HG03139 (cell line): ENCODE results near the gene FSTL3.
"Not testable (repeated sequence)": the region's sequence is repeated elsewhere in the genome, so short reads cannot be mapped to it uniquely, and the experiment has no call there.

ENCODE experiments used
- ATAC-seq: cut with Tn5 transposase; IDR thresholded peaks from one replicate; pipeline ENCODE4 v1.9.1; 2021; ENCODE audit not compliant: unreplicated experiment

FSTL3 gene

DNA sequence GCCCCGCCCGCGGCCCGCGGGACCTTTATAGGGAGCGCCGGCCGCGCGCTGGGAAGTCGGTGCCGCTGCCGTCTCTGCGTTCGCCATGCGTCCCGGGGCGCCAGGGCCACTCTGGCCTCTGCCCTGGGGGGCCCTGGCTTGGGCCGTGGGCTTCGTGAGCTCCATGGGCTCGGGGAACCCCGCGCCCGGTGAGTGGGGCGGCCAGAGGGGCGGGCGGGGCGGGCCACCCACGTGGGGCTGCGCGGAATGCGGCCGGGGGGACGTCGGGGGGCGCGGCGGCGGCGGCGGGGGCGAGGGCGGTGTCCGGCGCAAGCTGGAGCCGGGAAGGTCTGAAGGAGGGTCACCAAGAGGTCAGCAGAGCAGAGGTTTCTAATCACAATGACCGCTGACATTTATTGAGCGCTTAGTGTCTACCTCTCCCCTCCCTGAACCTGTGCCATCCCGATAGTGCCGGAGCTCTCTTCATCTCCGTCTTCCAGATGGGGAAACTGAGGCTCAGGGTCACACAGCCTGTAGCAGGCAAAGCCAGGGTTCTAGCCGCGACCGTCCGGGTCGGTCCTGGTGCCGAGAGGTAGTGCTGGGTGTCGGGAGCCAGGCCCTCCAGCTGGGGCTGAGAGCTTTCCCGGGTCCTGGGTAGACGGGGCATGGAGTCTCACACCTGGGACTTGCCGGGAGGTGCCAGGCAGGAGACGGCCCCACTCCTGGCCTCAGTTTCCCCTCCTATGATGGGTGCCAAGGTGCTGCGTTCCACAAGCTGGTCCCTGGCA is at the start of gene FSTL3:
TSS of gene FSTL3 (plus strand) at position 54 of the 767 bp plus-strand sequence. CDS start at position 86, 32 bp downstream.
- ATAC-seq, result no peak

DNA sequence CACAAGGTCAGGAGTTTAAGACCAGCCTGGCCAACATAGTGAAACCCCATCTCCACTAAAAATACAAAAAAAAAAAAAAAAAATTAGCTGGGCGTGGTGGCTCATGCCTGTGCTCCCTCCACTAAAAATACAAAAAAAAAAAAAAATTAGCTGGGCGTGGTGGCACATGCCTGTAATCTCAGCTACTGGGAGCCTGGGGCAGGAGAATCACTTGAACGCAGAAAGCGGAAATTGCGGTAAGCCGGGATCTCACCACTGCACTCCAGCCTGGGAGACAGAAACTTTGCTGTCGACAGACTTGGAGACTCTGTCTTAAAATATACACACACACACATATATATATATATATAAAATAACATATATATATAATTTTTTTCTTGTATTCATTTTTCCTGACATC is 49.6 kb upstream of the FSTL3 start:
- ATAC-seq, result not testable (repeated sequence)

DNA sequence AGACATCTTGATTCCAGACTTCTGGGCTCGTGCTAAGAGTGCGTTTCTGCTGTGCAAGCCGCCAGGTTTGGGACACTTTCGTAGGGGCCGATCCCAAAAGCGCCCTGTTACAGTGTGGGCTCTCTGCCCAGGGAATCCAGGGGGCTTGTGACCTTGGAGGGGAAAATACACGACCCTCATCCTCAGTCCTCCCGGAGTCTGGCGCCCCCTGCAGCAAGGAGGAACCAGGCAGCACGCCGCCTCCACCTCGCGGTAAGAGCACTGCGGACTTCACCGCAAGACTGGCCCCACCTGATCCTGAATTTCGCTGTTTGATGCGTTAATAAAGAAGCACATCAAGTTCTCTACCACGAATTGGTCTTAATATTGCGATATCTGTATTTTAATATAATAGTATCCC is 48.0 kb upstream of the FSTL3 start:
- no peak for ATAC-seq

DNA sequence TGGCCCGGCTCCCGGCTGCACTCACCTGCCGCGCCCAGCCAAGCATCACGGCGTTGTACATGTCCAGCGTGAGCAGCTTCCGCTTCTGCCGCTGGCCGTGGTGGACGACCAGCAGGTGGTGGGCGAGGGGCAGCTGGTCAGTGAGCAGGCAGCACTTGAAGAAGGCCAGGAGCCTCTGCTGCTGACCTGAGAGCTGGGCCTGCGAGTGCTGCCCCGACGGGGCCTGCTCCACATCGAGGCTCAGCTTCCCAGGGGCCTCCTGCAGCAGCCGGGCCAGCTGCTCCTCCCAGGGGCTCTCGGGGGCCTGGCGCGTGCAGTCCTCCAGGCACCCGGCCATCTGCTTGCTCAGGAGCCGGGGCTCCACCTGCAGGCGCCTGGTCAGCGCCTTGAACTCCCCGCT is 46.7 kb upstream of the FSTL3 start:
- not testable (repeated sequence) for ATAC-seq

DNA sequence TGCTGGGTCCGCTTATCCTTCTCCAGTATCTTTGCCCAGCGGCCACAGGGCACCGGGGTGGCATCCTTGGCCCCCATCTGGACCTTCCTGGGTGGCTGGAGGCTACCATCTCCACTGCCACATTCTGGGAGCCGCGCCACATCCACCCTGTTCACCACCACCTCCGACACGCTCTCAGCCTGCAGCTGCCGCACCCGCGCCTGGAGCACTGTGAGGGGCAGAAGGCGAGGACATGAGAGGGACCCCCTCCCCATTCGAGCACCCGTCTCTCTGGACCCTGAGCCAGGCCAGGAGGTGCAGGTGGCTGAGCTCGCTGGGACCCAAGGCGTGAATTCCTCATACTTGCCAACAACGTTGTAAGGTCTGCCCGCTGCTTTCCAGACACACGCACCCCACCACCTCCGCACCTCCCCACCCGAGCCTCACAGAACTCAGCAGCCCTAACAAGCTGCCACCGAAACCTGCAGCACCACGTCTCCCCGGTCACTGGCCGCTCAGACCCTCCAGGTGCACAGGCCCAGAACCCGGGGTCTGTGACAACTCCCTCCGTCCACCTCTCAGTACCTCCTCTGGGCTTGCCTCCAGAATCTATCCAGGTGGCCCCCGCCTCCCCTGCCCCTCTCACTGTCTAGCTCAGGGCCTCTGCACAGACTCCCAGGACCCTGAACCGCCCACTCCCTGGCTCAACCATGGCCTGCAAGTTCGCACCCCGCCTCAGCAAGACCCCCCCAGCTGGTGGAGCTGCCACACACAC is 46.1 kb upstream of the FSTL3 start:
- ATAC-seq, result no peak

DNA sequence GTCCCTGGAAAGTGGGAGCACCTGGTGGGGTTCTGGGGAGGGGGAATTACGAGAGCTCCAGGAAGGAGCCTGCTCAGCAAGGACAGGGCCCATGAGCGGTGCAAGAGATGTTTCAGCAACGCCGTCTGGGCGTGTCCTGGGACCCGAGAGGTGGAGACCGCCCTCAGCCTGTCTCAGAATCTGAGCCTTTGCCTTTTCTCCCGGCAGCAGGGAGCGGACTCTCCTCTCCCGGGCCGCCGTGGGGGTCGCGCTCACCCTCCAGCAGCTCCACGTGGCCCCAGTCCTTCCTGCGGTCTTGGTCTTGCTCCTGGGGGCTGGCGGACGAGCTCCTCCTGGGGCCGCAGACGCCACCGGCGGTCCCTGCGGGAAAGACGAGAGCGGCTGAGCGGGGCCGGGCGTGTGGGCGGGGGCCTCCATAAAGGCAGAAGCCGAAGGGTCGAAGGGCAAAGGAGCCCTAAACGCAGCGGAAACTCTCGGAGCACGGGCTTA is 43.6 kb upstream of the FSTL3 start:
- ATAC-seq, result peak; percentile 16

DNA sequence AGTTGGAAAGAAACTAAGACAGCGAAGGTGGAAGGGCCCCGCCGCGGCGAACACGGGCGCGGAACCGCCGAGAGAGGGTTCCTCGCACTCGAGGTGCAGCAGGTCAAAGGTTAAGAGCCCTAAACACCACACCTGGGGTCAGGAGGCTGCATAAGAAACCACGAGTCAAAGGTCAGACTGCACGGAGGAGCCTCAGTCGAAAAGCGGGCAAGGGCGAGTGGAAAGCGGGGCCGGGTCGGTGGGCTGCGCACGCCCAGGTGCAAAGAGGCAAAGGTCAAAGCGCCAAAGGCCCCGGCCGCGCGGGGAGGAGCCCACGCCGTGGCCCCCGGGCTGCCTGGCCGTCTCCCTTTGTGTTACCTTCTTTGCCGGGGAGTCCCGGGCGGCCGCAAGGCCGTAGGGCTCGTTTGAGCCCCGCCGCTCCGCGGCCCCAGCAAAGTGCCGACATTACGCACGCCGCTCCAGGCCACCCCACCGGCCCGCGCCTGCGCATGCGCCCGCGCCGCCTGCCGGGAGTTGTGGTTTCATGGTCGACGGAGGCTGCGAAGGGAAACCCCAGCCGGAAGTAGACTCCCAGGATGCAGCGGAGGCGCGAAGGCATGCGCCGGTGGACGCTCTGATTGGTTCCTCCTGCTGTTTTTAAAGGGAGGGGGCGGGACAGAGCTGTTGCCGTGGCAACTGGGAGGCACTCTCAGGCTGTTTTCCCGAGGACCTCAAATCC is 43.0 kb upstream of the FSTL3 start, which contains the start of gene POLRMT:
TSS of gene POLRMT (minus strand) at position 470 of the 718 bp plus-strand sequence. CDS start at position 445, 25 bp downstream.
- ATAC-seq, result peak; percentile 69

DNA sequence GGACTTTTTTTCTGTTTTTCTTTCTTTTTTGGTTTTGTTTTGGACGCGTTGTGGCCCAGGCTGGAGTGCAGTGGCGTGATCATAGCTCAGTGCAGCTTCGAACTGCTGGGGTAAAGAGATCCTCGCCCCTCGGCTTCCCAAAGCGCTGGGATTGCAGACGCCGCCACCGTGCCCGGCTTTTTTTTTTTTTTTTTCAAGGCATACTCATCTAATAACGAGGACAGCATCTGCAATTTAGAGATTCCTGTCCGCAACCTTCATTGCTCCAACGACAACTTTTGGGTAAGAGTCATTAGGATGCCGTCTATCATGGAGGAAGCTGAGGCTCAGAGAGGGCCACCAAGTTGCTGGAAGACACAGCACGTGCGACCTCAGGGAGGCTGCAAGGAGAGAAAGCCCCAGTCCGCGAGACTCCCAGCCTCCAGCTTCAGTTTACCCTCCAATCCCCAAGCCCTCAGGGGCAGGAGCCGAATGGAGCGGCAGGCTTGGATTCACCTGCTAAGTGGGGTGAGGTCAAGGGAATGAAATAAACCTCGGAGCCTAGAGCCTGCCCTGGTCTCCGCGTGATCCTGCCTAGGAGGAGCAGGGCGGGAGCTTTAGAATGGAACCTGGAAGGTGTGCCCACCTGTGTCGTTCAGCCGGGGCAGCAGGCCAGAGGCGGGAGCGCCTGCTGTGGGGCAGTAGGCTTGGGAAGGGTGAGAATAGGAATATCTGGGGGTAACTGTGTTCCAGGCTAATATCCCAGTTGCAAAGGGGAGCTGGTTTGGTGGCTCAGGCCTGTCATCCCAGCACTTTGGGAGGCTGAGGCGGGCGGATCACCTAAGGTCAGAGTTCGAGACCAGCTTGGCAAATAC is 42.2 kb upstream of the FSTL3 start:
- no peak for ATAC-seq

DNA sequence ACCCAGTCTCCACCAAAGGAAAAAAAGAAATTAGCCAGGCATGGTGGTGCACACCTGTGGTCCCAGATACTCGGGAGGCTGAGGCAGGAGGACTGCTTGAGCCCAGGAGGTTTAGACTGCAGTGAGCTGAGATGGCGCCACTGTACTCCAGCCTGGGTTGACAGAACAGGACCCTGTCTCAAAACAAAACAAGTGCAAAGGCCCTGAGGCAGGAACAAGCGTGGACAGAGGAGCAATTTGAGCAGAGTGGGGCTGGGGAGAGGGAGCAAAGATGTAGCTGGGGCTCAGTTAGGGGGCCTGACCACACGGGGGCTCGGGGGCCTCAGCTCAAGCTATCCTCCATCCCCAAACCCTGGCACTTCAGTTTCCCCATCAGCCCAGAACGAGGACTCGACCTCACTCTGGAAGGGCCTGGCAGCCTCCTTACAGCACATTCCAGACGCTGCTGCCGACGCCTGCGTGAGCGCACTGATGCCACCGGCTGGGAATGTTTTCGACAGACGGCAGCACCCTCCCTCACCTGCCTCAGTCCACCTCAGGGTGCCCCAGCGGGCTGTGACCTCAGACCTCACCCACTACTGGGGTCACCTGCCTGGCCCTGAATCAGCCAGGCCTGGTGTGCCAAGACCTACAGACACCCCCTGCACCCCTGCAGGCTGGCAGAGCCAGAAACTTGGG is 41.1 kb upstream of the FSTL3 start:
- no peak for ATAC-seq

DNA sequence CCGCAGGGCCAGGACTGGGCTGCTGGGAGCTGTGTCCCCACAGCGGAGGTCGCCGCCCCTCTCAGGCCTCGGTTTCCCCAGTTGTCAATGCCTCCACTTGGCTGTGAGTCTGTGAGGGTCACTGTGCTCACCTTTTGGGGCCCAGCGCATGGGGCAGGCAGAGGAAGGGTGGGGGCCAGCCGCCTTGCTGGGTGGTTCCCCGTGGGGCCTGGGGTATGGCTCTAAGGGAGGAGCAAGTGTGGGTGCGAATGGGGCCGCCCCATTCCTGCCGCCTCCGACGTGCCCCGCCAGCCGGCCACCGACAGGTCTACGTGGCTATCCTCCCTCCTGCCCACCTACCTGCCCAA is 37.3 kb upstream of the FSTL3 start:
- no peak for ATAC-seq

DNA sequence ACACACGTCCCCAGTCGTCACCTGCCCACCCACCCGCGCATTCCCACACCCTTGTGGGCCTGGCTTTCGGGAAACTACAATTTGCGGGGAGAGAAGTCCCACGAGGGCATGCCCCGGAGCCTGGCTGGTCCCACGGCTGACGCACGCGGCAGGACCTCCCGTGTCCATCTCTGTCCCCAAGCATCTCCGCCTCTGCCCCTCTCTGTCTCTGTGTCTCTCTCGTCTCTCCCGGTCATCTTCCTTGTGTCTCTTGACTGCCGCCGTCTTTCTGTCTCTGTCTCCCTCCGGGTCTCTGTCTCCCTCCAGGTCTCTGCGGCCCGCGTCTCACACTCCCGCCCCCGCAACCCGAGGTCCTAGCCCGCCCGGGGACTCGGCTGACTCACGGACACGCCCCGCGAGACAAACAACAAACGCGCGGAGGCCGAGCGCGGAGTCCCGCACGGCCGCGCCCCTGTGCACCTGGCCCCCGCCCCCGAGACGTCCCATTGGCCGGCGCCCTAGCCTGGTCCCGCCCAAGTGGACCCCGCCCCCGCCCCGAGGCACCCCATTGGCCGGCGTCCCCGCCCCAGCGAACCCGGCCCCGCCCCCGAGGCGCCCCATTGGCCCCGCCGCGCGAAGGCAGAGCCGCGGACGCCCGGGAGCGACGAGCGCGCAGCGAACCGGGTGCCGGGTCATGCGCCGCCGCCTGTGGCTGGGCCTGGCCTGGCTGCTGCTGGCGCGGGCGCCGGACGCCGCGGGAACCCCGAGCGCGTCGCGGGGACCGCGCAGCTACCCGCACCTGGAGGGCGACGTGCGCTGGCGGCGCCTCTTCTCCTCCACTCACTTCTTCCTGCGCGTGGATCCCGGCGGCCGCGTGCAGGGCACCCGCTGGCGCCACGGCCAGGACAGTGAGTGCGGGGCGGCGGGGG is 36.7 kb upstream of the FSTL3 start, which contains the start of gene FGF22:
TSS of gene FGF22 (plus strand) at position 627 of the 908 bp plus-strand sequence. CDS start at position 674, 47 bp downstream.
- no peak for ATAC-seq

DNA sequence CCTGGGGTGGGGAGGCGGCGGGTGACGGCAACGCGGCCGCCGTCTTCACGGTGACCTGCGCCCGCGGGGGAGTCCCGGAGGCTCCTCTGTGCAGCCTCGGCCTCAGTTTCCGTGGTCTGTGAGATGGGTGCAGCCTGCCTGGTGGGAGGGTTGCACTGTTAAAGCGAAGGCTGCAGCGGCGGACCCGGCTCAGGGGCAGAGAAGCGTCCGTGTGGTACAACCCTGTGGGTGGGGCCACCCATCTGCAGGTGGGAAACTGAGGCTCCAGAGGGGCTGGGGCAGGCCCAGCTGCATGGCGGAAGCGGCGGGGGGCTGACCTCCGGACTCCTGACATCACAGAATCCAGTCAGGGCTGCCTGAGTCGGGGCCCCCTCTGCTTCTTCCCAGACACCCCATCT is 36.0 kb upstream of the FSTL3 start:
- ATAC-seq, result no peak

DNA sequence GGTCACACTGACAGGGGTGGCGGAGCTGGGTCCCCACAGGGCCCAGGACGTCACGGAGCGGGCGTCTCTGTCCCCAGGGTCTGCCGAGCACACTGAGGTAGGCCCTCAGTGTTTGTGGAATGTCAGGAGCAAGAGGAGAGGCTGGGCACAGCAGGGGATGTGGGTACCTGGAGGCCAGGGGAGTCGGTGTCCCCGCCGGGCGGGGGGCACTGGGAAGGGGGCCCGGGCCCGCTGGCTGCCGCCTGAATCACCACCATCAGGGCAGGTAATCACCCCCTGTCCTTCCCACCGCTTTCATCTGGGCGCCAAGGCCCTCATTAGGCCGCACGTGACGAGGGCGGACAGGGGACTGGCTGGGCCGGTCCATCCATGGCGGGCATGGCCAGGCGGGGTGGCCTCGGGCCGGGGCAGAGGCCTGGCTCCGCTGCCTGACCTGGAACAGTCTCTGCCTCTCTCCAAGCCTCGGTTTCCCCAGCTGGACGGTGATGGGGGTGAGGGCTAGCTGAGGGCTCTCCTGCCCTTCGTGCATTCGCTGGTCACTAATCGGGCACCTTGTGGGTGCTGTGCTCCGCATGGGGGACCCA is 35.5 kb upstream of the FSTL3 start:
- no peak for ATAC-seq

DNA sequence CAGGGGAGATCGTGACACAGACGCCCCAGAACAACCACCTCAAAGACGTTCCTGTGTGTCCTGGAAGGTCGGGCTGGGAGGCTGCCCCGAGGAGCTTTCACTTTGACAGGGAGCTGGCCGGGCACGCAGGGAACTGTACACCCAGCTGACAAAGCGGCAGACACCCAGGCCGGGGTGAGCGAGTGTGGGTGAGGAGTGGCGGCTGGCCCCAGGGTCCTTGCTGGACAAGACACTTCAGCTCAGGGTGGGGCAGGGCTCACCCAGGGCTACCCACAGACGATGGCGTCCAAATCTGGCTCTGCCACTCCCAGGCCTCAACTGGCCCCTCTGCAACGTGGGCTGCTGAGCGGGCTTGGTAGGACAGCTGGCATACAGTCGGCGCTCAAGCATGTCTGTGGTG is 34.5 kb upstream of the FSTL3 start:
- no peak for ATAC-seq

DNA sequence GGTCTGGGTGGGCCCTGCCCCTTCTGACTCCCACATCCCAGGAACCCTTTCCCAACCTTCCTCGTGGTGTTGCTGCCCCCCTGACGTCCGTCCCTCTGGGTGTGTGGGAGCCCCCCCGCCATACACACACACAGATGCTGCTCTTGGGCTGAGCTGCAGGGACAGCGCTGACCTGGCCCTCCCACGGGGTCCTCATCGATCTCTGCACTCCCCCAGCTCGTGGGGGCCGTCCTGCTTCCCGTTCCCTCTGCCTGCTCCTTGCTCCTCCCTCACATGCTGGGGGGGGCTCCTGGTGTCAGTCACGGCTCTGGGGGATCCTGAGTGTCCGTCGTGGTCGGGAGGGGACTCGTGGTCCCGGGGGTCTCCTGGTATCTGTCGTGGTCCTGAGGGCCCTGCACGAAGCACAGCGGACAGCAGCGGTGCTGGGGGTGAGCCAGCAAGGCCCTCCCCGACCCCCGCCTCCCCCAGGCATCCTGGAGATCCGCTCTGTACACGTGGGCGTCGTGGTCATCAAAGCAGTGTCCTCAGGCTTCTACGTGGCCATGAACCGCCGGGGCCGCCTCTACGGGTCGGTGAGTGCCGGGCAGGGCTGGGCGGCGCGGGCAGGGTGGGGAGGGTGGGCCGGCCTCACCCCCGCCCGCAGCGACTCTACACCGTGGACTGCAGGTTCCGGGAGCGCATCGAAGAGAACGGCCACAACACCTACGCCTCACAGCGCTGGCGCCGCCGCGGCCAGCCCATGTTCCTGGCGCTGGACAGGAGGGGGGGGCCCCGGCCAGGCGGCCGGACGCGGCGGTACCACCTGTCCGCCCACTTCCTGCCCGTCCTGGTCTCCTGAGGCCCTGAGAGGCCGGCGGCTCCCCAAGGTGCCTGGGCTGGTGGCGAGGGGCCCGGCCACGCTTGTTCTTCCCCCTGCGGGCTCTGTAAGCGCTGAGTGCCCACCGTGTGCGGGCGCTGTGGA is 33.1 kb upstream of the FSTL3 start:
- no peak for ATAC-seq

DNA sequence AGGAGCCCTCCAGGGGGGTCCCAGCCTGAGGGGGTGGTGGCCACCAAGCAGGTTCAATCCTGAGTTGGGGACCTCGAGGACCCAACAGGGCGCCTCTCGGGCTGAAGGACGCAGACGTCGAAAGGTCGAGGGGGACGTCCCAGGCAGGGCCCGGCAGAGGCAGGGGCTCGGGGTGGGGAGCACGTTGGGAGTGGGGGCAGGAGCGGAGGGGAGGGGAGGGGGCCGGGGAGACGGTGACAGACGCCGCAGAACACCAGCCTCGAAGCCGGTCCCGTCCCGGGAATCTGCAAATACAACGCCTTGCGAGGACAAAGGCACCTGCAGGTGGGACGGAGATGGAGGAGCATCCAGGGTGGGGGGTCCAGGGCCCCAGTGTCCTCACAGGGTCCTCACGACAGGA is 32.5 kb upstream of the FSTL3 start:
- no peak for ATAC-seq

DNA sequence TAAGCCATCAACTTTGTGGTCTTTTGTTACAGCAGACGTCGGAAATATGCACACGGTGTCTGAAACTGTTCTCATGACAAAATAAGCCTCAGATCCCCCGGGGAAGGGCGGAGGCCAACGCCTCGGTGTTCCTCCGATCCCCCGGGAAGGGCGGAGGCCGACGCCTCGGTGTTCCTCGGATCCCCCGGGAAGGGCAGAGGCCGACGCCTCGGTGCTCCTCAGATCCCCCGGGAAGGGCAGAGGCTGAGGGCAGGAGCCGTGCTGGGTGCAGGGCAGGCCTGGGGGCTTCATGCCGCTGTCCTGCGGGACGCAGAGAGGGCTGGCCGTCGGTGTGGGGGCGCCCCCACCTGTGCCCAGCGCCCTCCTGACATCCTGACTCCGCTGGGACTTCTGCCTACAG is 31.8 kb upstream of the FSTL3 start:
- no peak for ATAC-seq
